NCI-H1105 treated with DMSO at 0.1 percent for 48 hours (cell line): ENCODE measurements around the gene ZNF33B.
"Not testable (repeated sequence)": the region's sequence is repeated elsewhere in the genome, so short reads cannot be mapped to it uniquely, and the experiment has no call there.

Experiments used
- DNase-seq: peaks from one replicate; lab custom pipeline; 2025; lab: John Stamatoyannopoulos, UW

The ZNF33B gene

GRCh38 chr10:42615419-42615818, 23.0 kb downstream of the ZNF33B start:
- DNase-seq = no peak

- DNase-seq = no peak
Observed at GRCh38 chr10:42609872-42610271, 28.5 kb downstream of the ZNF33B start.

- DNase-seq = no peak
Observed at GRCh38 chr10:42598249-42598873, 40.0 kb downstream of the ZNF33B start.

- DNase-seq = no peak
Observed at GRCh38 chr10:42596196-42596595, 42.2 kb downstream of the ZNF33B start.

GRCh38 chr10:42594246-42594650, 44.1 kb downstream of the ZNF33B start:
- DNase-seq = no peak

GRCh38 chr10:42593284-42593683, 45.1 kb downstream of the ZNF33B start:
- no peak for DNase-seq

GRCh38 chr10:42583828-42584227, 54.5 kb downstream of the ZNF33B start:
- no peak for DNase-seq

- no peak for DNase-seq
Observed at GRCh38 chr10:42578019-42578418, 60.4 kb downstream of the ZNF33B start.

GRCh38 chr10:42576338-42576737, 62.0 kb downstream of the ZNF33B start:
- DNase-seq = no peak

GRCh38 chr10:42574336-42574735, 64.0 kb downstream of the ZNF33B start:
- no peak for DNase-seq

GRCh38 chr10:42556931-42557330, 81.4 kb downstream of the ZNF33B start:
- no peak for DNase-seq

GRCh38 chr10:42553576-42553975, 84.8 kb downstream of the ZNF33B start:
- DNase-seq = not testable (repeated sequence)

- no peak for DNase-seq
Observed at GRCh38 chr10:42553064-42553407, 85.3 kb downstream of the ZNF33B start.

GRCh38 chr10:42552188-42553063, 85.9 kb downstream of the ZNF33B start:
- peak; percentile 85 for DNase-seq

GRCh38 chr10:42551582-42552187, 86.7 kb downstream of the ZNF33B start:
- DNase-seq = no peak

GRCh38 chr10:42549851-42550250, 88.5 kb downstream of the ZNF33B start:
- DNase-seq = no peak

GRCh38 chr10:42548254-42548653, 90.1 kb downstream of the ZNF33B start:
- DNase-seq = no peak

- DNase-seq = no peak
Observed at GRCh38 chr10:42544945-42545344, 93.4 kb downstream of the ZNF33B start.

- DNase-seq = no peak
Observed at GRCh38 chr10:42543840-42544372, 94.5 kb downstream of the ZNF33B start.
